ENCODE measurements around the gene GTF3C4.

- TF ChIP-seq NFE2L2 (conservative IDR thresholded peaks at IDR 0.05; ENCODE audit: low read length) (no peak), POLR2AphosphoS2 (conservative IDR thresholded peaks at IDR 0.05; ENCODE audit: low read length) (no peak), HDAC2 (IDR thresholded peaks at IDR 0.05) (no peak), MYC (IDR thresholded peaks at IDR 0.05; ENCODE audit: borderline replicate concordance, low read length) (no peak), POLR2A (IDR thresholded peaks at IDR 0.05; ENCODE audit: low read length) (no peak), RFX5 (IDR thresholded peaks at IDR 0.05) (no peak), MAFK (IDR thresholded peaks at IDR 0.05; ENCODE audit: partially characterized antibody) (no peak), MAZ (IDR thresholded peaks at IDR 0.05; ENCODE audit: borderline replicate concordance, low read depth, low read length) (no peak), KDM5A (IDR thresholded peaks at IDR 0.05) (no peak), EP300 (IDR thresholded peaks at IDR 0.05) (no peak), ZFP36 (IDR thresholded peaks at IDR 0.05; ENCODE audit: borderline replicate concordance, partially characterized antibody) (no peak), RCOR1 (IDR thresholded peaks at IDR 0.05; ENCODE audit: low read depth, low read length) (no peak)
- TF ChIP-seq, protein P1, sequence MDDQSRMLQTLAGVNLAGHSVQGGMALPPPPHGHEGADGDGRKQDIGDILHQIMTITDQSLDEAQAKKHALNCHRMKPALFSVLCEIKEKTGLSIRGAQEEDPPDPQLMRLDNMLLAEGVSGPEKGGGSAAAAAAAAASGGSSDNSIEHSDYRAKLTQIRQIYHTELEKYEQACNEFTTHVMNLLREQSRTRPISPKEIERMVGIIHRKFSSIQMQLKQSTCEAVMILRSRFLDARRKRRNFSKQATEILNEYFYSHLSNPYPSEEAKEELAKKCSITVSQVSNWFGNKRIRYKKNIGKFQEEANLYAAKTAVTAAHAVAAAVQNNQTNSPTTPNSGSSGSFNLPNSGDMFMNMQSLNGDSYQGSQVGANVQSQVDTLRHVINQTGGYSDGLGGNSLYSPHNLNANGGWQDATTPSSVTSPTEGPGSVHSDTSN (IDR thresholded peaks at IDR 0.05) = no peak
- TF ChIP-seq, protein P2, sequence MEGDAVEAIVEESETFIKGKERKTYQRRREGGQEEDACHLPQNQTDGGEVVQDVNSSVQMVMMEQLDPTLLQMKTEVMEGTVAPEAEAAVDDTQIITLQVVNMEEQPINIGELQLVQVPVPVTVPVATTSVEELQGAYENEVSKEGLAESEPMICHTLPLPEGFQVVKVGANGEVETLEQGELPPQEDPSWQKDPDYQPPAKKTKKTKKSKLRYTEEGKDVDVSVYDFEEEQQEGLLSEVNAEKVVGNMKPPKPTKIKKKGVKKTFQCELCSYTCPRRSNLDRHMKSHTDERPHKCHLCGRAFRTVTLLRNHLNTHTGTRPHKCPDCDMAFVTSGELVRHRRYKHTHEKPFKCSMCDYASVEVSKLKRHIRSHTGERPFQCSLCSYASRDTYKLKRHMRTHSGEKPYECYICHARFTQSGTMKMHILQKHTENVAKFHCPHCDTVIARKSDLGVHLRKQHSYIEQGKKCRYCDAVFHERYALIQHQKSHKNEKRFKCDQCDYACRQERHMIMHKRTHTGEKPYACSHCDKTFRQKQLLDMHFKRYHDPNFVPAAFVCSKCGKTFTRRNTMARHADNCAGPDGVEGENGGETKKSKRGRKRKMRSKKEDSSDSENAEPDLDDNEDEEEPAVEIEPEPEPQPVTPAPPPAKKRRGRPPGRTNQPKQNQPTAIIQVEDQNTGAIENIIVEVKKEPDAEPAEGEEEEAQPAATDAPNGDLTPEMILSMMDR (IDR thresholded peaks at IDR 0.05) = no peak
Measured at GRCh38 chr9:132708239-132708638, 38.0 kb downstream of the GTF3C4 start.
